IMR-90 (cell line): ENCODE measurements around the gene SEMA3G. TPM values are rescaled to one million over a fixed set of nuclear protein-coding genes. Genes with fewer than 3 reads are reported as not detected.

Experiments
- ATAC-seq: fragments of 200-7000 bp; cut with Tn5 transposase; 2 replicates; pipeline ENCODE4 v1.9.1; 2020; ENCODE audit warnings: low read depth, mild to moderate bottlenecking, moderate library complexity
- BruUV-seq: library from RNA; stranded (reverse); fragments of 400-500 nt; replicated peaks from 2 replicates; lab custom pipeline; 2021; lab: Mats Ljungman, UMichigan
- CTCF ChIA-PET: fragments of 300-600 bp; formaldehyde crosslinking; extraction: SDS; loops from one replicate; lab custom pipeline; 2021; ENCODE audit warnings: antibody characterized with exemption; lab: Yijun Ruan, JAX
- POLR2A ChIA-PET: fragments of 300-600 bp; sonication (Branson Sonifier 250); formaldehyde crosslinking; loops from one replicate; lab custom pipeline; 2022; ENCODE audit warnings: antibody characterized with exemption; ENCODE audit not compliant: unreplicated experiment; lab: Charles Lee
- DNase-seq: peaks from one replicate; pipeline ENCODE4 v3.0.0; 2013
- H2AFZ ChIP-seq: replicated peaks from 2 replicates; pipeline ENCODE3; 2013; ENCODE audit warnings: low read length, mild to moderate bottlenecking; ENCODE audit not compliant: poor library complexity
- H2AK5ac ChIP-seq: 2 replicates; pipeline ENCODE4 v1.6.1; 2013; ENCODE audit warnings: low read depth, low read length, inconsistent platforms
- H2AK9ac ChIP-seq: replicated peaks from 2 replicates; pipeline ENCODE3; 2013; ENCODE audit warnings: mild to moderate bottlenecking, low read depth, low read length, moderate library complexity; ENCODE audit not compliant: poor library complexity
- H2BK120ac ChIP-seq: 2 replicates; pipeline ENCODE4 v1.6.1; 2013; ENCODE audit warnings: low read depth, low read length, inconsistent platforms
- H2BK15ac ChIP-seq: 3 replicates; pipeline ENCODE4 v1.6.1; 2013; ENCODE audit warnings: low read depth, low read length, inconsistent platforms
- H2BK20ac ChIP-seq: 2 replicates; pipeline ENCODE4 v1.6.1; 2013; ENCODE audit warnings: low read depth, mild to moderate bottlenecking, inconsistent platforms, low read length, moderate library complexity
- H2BK5ac ChIP-seq: 2 replicates; pipeline ENCODE4 v1.6.1; 2013; ENCODE audit warnings: mild to moderate bottlenecking, low read depth, low read length, inconsistent platforms; ENCODE audit not compliant: poor library complexity, severe bottlenecking
- H3K14ac ChIP-seq: replicated peaks from 2 replicates; pipeline ENCODE4 v1.6.1; 2013; ENCODE audit warnings: low read depth, low read length, inconsistent platforms
- H3K18ac ChIP-seq: 2 replicates; pipeline ENCODE4 v1.6.1; 2013; ENCODE audit warnings: low read depth, low read length, control low read depth
- H3K23ac ChIP-seq: 2 replicates; pipeline ENCODE4 v1.6.1; 2013; ENCODE audit warnings: low read depth, low read length, inconsistent platforms
- H3K27ac ChIP-seq: 2 replicates; pipeline ENCODE4 v1.5.1; 2013; ENCODE audit warnings: mild to moderate bottlenecking, control low read depth, low read length; ENCODE audit not compliant: insufficient read depth
- H3K27me3 ChIP-seq: 2 replicates; pipeline ENCODE4 v1.6.1; 2013; ENCODE audit warnings: low read length; ENCODE audit not compliant: control insufficient read depth, insufficient read depth
- H3K36me3 ChIP-seq: 2 replicates; pipeline ENCODE4 v1.6.1; 2013; ENCODE audit warnings: low read length, mixed read lengths; ENCODE audit not compliant: control insufficient read depth, insufficient read depth
- H3K4ac ChIP-seq: 2 replicates; pipeline ENCODE4 v1.6.1; 2013; ENCODE audit warnings: low read depth, low read length, inconsistent platforms
- H3K4me1 ChIP-seq: 2 replicates; pipeline ENCODE4 v1.6.1; 2013; ENCODE audit warnings: low read length, mixed read lengths; ENCODE audit not compliant: control insufficient read depth, insufficient read depth
- H3K4me2 ChIP-seq: 2 replicates; pipeline ENCODE4 v1.6.1; 2013; ENCODE audit warnings: low read depth, mild to moderate bottlenecking, control low read depth, low read length, moderate library complexity
- H3K4me3 ChIP-seq: 2 replicates; pipeline ENCODE4 v1.5.1; 2013; ENCODE audit warnings: low read depth, mild to moderate bottlenecking, control low read depth, low read length, moderate library complexity; ENCODE audit not compliant: insufficient read depth
- H3K56ac ChIP-seq: 2 replicates; pipeline ENCODE4 v1.6.1; 2013; ENCODE audit warnings: low read length, inconsistent platforms; ENCODE audit not compliant: insufficient read depth; ENCODE audit errors: extremely low read depth
- H3K79me1 ChIP-seq, 2 experiments: 2 replicates each; pipeline ENCODE4 v1.6.1; 2013; ENCODE audit warnings: low read length in 2 of 2, inconsistent platforms in 1 of 2, low read depth in 1 of 2
- H3K9ac ChIP-seq: 2 replicates; pipeline ENCODE4 v1.6.1; 2013; ENCODE audit warnings: low read depth, low read length, control low read depth
- H3K9me1 ChIP-seq: 2 replicates; pipeline ENCODE4 v1.6.1; 2013; ENCODE audit warnings: low read length, inconsistent platforms; ENCODE audit not compliant: insufficient read depth
- H3K9me3 ChIP-seq: 2 replicates; pipeline ENCODE4 v1.6.1; 2013; ENCODE audit warnings: low read length; ENCODE audit not compliant: control insufficient read depth, insufficient read depth
- H4K20me1 ChIP-seq: 2 replicates; pipeline ENCODE4 v1.6.1; 2013; ENCODE audit warnings: low read length, inconsistent platforms; ENCODE audit not compliant: insufficient read depth
- H4K5ac ChIP-seq: 2 replicates; pipeline ENCODE4 v1.6.1; 2013; ENCODE audit warnings: mild to moderate bottlenecking, low read depth, low read length, control low read depth
- H4K8ac ChIP-seq, 2 experiments: 2 replicates each; pipeline ENCODE4 v1.6.1; 2013; ENCODE audit warnings: low read depth in 2 of 2, low read length in 2 of 2, control low read depth in 1 of 2, inconsistent platforms in 1 of 2
- H4K91ac ChIP-seq: 2 replicates; pipeline ENCODE4 v1.6.1; 2013; ENCODE audit warnings: low read depth, low read length, inconsistent platforms; ENCODE audit not compliant: insufficient read depth
- CHD1 ChIP-seq: IDR thresholded peaks from 2 replicates; pipeline ENCODE4 v1.6.1; 2012; ENCODE audit warnings: low read depth, low read length, improper control_type of control experiment
- RCOR1 ChIP-seq: IDR thresholded peaks from 2 replicates; pipeline ENCODE4 v1.6.1; 2012; ENCODE audit warnings: mild to moderate bottlenecking, low read length, improper control_type of control experiment; ENCODE audit not compliant: insufficient replicate concordance
- WGBS, 2 experiments: methylation state at CpG; one replicate each; pipeline versions ENCODE4 v1.1.5 to v1.1.7; 2013; ENCODE audit warnings: missing lambda C conversion rate in 2 of 2; ENCODE audit not compliant: insufficient read length in 1 of 2; ENCODE audit errors: extremely low coverage in 2 of 2; 5-methylcytosine and 5-hydroxymethylcytosine counted together
- dilution Hi-C: fragments of 300-500 bp; cut with HindIII; formaldehyde crosslinking; loops from one replicate; pipeline ENCODE4 v1.14.3; 2018; ENCODE audit warnings: low sequenced_read_pairs; ENCODE audit not compliant: unreplicated experiment
- in situ Hi-C: fragments of 300-500 bp; cut with MboI; formaldehyde crosslinking; loops from 3 replicates; pipeline ENCODE4 v1.14.3; 2019; ENCODE audit warnings: low sequenced_read_pairs, inconsistent platforms, mixed read lengths
- intact Hi-C: fragments of 100-400 bp; cut with micrococcal nuclease; formaldehyde crosslinking; loops from 2 replicates; pipeline ENCODE4 v1.10.0; 2022
- polyA plus RNA-seq, 3 experiments: library from polyadenylated mRNA; depleted of rRNA; stranded (reverse); fragments of >200 nt; gene quantifications; 2 replicates each; pipeline ENCODE4 v1.2.3, GENCODE V29; 2012; ENCODE audit warnings: low replicate concordance in 1 of 3
- total RNA-seq: library from RNA; depleted of rRNA; stranded (reverse); fragments of >200 nt; gene quantifications from 2 replicates; pipeline ENCODE4 v1.2.3, GENCODE V29; 2012
- TF ChIP-seq, protein P1 (sequence below): conservative IDR thresholded peaks from 2 replicates; pipeline ENCODE4 v1.5.1; 2012; ENCODE audit warnings: mild to moderate bottlenecking, low read depth, low read length, improper control_type of control experiment

Gene SEMA3G
- total and polyA plus RNA-seq, 2 of the 4 experiments (the other 2 are of a cell fraction), result 0.07 TPM; not detected in 1

DNA sequence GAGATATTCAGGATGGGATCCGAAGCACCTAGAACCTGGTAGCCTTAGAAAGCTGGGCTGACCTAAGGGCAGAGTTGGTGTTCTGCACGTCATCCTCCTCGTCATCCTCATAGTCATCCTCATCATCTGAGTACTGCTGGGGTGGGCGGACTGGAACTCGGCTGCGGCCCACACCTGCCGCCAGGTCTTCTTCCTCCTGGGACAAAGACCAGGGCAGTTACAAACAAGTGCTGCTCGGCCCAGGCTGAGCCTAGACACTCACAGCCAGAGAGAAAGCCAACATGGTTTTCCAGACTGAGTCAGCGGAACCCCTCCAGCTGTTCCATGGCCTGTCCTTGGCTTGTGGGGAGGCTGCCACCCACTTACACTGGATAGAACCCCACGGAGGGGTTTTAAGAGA is 40.5 kb downstream of the SEMA3G start:
- POLR2A ChIA-PET, result no interaction called here
- Histone ChIP-seq H2BK5ac (no peak overlapping the region), H3K36me3 (peaks cover 72% of the 10 kb centered on the region), H3K4me2 (no peak overlapping the region), H3K9me3 (no peaks in the 10 kb centered on the region), H3K23ac (no peak overlapping the region), H2AFZ (no peak overlapping the region), H3K4ac (no peak overlapping the region), H3K4me1 (peaks cover 8% of the 10 kb centered on the region; the same call in 1 of the 2 replicates), H3K9me1 (0 out of 2 replicates have a peak, but pooled peaks cover 12% of the 10 kb centered on the region), H2AK9ac (no peak overlapping the region), H2AK5ac (no peak overlapping the region), H3K9ac (no peak overlapping the region), H4K5ac (no peak overlapping the region), H3K56ac (no peak overlapping the region), H3K4me3 (no peak overlapping the region), H4K91ac (no peak overlapping the region), H3K79me1 (peaks cover 18 to 34% of the 10 kb centered on the region in 2 experiments), H3K14ac (no peak overlapping the region), H3K27ac (no peak overlapping the region), H4K8ac (no peak overlapping the region), H2BK120ac (no peak overlapping the region), H3K18ac (no peak overlapping the region), H2BK15ac (no peak overlapping the region), H2BK20ac (no peak overlapping the region), H3K27me3 (no peaks in the 10 kb centered on the region), H4K20me1 (no peaks in the 10 kb centered on the region; the same call in 1 of the 2 replicates)
- intact Hi-C loops (no loop called here), dilution Hi-C loops (no loop called here), in situ Hi-C loops (no loop called here)
- no peak for TF ChIP-seq CHD1
- TF ChIP-seq RCOR1, result no peak
- TF ChIP-seq, protein P1, sequence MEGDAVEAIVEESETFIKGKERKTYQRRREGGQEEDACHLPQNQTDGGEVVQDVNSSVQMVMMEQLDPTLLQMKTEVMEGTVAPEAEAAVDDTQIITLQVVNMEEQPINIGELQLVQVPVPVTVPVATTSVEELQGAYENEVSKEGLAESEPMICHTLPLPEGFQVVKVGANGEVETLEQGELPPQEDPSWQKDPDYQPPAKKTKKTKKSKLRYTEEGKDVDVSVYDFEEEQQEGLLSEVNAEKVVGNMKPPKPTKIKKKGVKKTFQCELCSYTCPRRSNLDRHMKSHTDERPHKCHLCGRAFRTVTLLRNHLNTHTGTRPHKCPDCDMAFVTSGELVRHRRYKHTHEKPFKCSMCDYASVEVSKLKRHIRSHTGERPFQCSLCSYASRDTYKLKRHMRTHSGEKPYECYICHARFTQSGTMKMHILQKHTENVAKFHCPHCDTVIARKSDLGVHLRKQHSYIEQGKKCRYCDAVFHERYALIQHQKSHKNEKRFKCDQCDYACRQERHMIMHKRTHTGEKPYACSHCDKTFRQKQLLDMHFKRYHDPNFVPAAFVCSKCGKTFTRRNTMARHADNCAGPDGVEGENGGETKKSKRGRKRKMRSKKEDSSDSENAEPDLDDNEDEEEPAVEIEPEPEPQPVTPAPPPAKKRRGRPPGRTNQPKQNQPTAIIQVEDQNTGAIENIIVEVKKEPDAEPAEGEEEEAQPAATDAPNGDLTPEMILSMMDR, result no peak
- ATAC-seq, result no peak
- DNase-seq, result no peak
- CTCF ChIA-PET, result no interaction called here
- 70% methylated on average over 2 of the region's 10 CpGs; no CpG with 5 or more reads in 1 of the 2 experiments for WGBS, 2 experiments
- BruUV-seq, result no TSS peak
